GM20431 (cell line): ENCODE data around the gene SGO2.

ENCODE experiments used
- in situ Hi-C: fragments of 300-500 bp; cut with MseI, MboI; formaldehyde crosslinking; loops from one replicate; pipeline ENCODE4 v1.15.0; 2020; ENCODE audit warnings: low sequenced_read_pairs; ENCODE audit not compliant: unreplicated experiment

The SGO2 gene

GRCh38 chr2:200525882-200526651, at the start of gene SGO2:
SGO2 (plus strand) TSS chr2:200526207; CDS start chr2:200532976, 6,769 bp downstream.
- in situ Hi-C loops: no loop called here

GRCh38 chr2:200476836-200477235, 49.2 kb upstream of the SGO2 start:
- in situ Hi-C loops: loop anchor here (25.0 kb wide), 1 partner anchor 490 kb away; no protein-coding TSS in a partner anchor

- in situ Hi-C loops: loop anchor here (25.0 kb wide), 1 partner anchor 490 kb away; no protein-coding TSS in a partner anchor
Observed at GRCh38 chr2:200477667-200478131, 48.3 kb upstream of the SGO2 start.

- in situ Hi-C loops: loop anchor here (25.0 kb wide), 1 partner anchor 492 kb away; no protein-coding TSS in a partner anchor
Observed at GRCh38 chr2:200479692-200480265, 46.2 kb upstream of the SGO2 start.

- in situ Hi-C loops: loop anchor here (25.0 kb wide), 1 partner anchor 495 kb away; no protein-coding TSS in a partner anchor
Observed at GRCh38 chr2:200482194-200482593, 43.8 kb upstream of the SGO2 start.

GRCh38 chr2:200483729-200484198, 42.2 kb upstream of the SGO2 start:
- in situ Hi-C loops: loop anchor here (25.0 kb wide), 1 partner anchor 496 kb away; no protein-coding TSS in a partner anchor

GRCh38 chr2:200484934-200485333, 41.1 kb upstream of the SGO2 start:
- in situ Hi-C loops: loop anchor here (25.0 kb wide), 1 partner anchor 498 kb away; no protein-coding TSS in a partner anchor

- in situ Hi-C loops: loop anchor here (25.0 kb wide), 1 partner anchor 499 kb away; no protein-coding TSS in a partner anchor
Observed at GRCh38 chr2:200486529-200486928, 39.5 kb upstream of the SGO2 start.

- in situ Hi-C loops: loop anchor here (25.0 kb wide), 1 partner anchor 501 kb away; no protein-coding TSS in a partner anchor
Observed at GRCh38 chr2:200488169-200488568, 37.8 kb upstream of the SGO2 start.

GRCh38 chr2:200490001-200490400, 36.0 kb upstream of the SGO2 start:
- in situ Hi-C loops: loop anchor here (25.0 kb wide), 1 partner anchor 503 kb away; no protein-coding TSS in a partner anchor

GRCh38 chr2:200492656-200493055, 33.4 kb upstream of the SGO2 start:
- in situ Hi-C loops: loop anchor here (25.0 kb wide), 1 partner anchor 505 kb away; no protein-coding TSS in a partner anchor

GRCh38 chr2:200494048-200494447, 32.0 kb upstream of the SGO2 start:
- in situ Hi-C loops: loop anchor here (25.0 kb wide), 1 partner anchor 507 kb away; no protein-coding TSS in a partner anchor

GRCh38 chr2:200496696-200497095, 29.3 kb upstream of the SGO2 start:
- in situ Hi-C loops: loop anchor here (25.0 kb wide), 1 partner anchor 509 kb away; no protein-coding TSS in a partner anchor

GRCh38 chr2:200498402-200499162, 27.4 kb upstream of the SGO2 start:
- in situ Hi-C loops: loop anchor here (25.0 kb wide), 1 partner anchor 511 kb away; no protein-coding TSS in a partner anchor

- in situ Hi-C loops: no loop called here
Observed at GRCh38 chr2:200502196-200502595, 23.8 kb upstream of the SGO2 start.

GRCh38 chr2:200506679-200507078, 19.3 kb upstream of the SGO2 start:
- in situ Hi-C loops: no loop called here

GRCh38 chr2:200507179-200507578, 18.8 kb upstream of the SGO2 start:
- in situ Hi-C loops: no loop called here

- in situ Hi-C loops: no loop called here
Observed at GRCh38 chr2:200509235-200509611, 16.8 kb upstream of the SGO2 start.

- in situ Hi-C loops: no loop called here
Observed at GRCh38 chr2:200509612-200510433, 16.2 kb upstream of the SGO2 start, which contains the start of gene KCTD18. KCTD18 (minus strand) TSS chr2:200510068; CDS start chr2:200507016, 3,052 bp downstream.
